Measurements from ENCODE around the gene AKT3.

AKT3 gene

DNA sequence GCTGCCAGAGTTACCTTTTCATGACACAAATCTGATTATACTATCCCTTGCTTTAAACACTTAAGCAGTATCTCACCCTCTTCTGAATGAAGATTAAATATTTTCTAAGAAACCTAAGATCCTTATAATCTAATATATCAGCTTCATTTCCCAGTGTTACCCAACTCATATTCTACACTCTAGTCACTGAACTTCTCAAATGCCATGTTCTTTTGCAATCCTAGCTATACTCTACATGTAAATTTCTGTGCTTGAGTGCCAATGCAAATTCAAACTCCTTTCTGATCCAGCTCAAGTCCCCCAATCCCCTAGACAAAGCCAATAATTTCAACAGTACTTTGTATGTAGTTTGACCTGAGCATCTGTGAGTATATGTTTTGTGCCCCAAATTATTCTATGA, 300.3 kb downstream of the AKT3 start:
- no peak for ATAC-seq

DNA sequence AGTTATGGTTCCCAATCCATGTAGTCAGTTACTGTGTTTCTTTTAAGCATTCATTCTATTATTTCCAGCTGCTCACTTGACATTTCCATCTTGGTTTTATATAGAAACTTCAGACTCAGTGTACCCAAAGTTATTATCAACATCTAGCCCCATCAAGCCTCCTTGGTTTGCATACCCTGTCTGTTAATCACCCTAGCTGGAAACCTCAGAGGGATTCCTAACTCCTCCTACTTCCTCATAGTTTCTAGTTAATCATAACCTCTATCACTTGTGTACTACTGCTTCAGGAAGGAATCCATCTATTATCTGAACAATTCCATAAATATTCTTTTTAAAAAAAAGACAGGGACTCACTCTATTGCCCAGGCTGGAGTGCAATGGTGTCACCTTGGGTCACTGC, 300.9 kb downstream of the AKT3 start:
- ATAC-seq, result no peak

DNA sequence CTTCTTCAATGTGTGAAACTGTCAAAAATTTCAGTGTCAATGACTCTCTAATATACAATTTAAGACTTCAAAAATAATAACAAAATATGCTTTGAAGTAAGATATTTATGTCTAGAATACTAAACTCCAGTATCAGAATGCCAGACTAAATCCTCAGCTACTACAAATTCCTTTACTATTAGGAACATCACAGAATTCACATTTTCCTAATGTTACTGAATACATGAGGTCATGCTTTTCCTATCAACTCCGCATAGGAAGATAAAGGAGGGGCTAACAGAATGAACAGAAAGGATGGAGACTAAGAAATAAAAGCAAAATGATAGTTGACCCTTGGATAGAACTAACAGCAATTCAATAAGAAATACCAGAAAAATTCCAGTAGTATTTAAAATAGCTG, 301.5 kb downstream of the AKT3 start:
- ATAC-seq, result no peak

DNA sequence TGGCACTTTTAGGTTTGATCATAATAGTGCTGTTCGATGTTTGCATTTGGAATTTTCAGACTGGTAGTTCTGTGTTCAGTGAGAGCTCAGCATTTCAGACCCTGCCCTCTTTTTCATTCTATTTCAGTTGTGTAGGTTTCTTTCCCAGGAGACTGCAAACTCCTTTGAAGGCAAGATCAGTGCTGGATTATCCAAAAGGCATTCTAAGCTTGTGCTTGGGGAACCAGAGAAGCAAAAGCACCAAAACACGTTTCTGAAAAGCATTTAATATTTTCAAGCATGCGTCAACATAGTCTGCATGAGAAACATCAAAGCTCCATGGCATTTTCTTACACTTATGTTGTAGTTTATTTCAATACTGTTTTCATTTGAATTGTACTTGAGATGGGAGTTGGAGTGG, 302.2 kb downstream of the AKT3 start:
- no peak for ATAC-seq

DNA sequence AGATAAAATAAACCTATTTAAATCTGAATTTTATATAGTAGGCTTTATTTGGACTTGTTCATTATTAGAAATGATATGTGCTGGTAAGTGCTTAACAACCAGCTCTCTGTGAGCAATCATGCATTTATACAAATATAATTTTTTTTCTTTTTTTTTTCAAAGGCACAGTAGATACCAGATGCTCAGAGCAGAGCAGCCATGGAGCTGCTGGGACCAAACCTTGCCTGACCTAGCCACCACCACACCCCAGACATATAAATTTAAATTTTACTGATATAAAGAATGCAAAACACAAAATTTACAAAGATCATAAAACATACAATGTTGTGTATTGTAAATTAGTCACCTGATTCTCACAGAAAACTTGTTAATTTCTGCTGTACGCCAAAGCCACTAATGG, 303.6 kb downstream of the AKT3 start:
- ATAC-seq, result no peak

DNA sequence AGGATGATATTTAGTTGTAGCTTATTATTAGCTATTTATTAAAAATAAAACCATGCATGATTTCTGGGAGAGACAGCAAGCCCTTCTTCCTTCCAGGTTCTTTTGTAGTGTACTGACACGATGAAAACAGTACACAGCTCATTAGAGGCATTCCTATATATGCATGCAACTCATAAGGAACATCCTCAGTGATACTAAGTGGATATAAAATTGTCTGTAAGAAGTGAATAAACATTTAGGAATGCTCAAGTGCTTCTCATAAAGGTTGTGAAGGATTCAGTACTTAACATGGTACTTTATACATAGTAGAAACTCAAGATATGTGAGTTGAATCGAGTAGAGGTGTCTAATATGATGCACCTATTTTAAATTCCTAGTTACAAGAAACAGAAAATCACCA, 306.5 kb downstream of the AKT3 start:
- no peak for ATAC-seq

DNA sequence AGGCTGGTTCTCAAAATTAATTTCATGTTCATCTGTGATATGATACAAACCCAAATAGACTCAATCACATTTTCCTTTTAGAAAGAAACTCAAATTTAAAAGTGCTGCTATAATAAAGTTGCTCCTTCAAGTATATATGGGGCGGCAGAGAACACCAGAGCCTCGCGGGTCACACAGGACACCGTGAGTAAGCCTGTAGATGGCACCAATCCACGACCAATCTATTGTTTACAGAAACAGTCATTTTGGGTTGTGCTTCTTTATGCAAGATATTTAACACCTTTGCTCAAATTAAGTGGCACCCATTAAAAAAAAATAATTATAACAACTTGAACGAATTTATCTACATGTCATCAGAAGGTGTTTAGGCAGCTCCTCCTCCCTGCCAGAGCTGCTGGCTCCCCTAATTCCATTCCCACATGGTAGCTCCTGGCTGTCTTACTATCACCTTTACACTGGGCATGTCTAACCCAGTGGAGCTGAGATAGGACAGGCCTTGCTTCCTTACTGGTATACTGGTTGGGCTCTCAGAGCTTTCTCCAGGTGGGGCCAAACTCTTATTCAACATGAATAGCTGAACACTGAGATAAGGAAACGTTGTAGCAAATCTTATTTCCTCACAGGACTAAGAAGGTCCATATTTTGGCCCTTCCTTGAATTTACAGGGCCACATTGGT, 307.2 kb downstream of the AKT3 start:
- ATAC-seq, result no peak

DNA sequence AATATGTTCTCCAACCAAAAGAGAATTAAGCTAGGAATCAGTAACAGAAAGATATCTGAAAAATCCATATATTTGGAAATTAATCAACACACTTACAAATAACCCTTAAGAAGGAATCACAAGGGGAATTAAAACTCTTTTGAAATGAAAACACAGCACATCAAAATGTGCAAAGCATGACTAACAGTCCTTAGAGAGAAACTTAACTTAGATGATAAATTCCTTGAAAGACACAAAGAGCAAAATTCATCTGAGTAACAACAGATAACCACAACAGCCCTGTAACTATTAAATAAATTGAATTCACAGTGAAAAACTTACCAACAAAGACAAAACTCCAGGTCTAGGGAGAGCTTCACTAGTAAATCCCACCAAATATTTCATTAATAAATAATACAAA, 310.4 kb downstream of the AKT3 start:
- ATAC-seq, result no peak

DNA sequence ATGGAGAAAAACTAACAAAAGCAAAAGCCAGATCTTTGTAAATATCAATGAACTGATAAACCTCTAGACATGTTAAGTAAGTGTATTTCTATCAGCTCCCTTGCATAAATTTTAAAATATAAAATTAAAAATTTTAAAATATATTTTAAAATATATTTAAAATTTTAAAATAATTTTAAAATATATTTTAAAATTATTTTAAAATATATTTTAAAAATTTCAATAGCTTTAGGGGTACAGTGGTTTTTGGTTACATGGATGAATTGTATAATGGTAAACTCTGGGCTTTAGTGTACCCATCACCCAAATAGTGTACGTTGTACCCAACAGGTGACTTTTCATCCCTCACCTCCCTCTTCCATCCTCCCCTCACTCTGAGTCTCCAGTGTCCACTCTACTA, 315.0 kb downstream of the AKT3 start:
- no peak for ATAC-seq

DNA sequence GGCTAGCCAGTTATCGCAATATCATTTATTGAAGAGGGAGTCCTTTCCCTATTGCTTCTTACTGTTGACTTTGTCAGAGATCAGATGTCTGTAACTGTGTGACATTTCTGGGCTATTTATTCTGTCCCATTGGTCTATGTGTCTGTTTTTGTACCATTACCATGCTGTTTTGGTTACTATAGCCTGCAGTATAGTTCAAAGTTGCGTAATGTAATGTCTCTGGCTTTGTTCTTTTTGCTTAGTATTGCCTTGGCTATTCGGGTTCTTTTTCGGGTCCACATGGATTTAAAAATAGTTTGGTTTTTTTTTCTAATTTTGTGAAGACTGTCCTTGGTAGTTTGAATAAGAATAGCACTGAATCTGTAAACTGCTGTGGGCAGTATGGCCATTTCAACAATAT, 320.5 kb downstream of the AKT3 start:
- ATAC-seq, result no peak

DNA sequence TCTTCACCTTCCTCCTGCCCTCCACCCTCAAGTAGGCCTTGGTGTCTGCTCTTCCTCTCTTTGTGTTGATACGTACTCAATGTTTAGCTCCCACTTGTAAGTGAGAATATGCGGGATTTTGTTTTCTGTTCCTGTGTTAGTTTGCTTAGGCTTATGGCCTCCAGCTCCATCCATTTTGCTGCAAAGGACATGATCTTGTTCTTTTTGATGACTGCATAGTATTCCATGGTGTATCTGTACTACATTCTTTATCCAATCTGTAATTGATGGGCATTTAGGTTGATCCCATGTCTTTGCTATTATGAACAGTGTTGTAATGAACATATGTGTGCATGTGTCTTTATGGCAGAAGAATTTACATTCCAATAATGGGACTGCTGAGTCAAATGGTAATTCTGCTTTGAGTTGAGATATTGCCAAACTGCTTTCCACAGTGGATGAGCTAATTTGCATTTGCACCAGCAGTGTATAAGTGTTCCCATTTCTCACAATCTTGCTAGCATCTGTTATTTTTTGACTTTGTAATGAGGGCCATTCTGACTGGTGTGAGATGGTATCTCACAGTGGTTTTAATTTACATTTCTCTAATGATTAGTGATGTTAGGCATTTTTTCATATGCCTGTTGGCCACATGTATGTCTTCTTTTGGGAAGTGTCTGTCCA, 321.5 kb downstream of the AKT3 start:
- ATAC-seq, result no peak

DNA sequence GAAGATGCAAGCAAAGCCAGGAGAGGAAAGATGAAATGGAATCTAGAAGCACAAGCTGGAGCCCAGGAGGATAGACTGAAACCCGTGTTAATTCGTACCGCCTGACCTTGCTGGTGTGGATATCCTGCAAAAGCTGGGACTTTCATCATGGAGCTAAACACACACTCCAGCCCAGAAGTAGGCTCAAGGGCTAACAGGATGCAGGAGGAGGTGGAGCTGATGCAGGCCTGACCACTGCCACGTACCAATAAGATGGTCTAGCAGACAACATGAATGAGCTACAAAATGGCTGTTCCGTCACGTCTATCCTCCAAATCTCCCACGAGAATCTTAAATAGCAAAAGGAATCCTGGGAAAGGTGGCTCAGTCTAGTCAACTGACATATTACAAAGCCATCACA, 323.9 kb downstream of the AKT3 start:
- no peak for ATAC-seq

DNA sequence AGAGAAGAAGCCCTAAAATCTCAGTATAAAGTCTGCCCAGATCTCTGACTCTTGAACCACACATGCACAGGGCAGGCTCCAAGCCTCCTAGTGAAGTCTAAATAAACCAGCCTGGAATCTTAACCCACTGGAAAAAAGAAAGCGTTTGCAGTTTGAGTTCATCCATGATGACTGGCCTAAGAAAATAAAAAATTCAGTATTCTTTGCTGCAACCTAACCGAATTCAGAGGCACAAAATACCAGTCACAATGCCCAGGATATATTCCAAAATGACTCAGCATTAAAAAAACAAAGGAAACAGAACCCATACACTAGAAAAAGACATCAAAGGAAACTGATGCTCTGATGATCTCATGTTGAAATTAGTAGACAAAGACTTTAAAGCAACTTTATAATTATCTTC, 325.0 kb downstream of the AKT3 start:
- no peak for ATAC-seq

DNA sequence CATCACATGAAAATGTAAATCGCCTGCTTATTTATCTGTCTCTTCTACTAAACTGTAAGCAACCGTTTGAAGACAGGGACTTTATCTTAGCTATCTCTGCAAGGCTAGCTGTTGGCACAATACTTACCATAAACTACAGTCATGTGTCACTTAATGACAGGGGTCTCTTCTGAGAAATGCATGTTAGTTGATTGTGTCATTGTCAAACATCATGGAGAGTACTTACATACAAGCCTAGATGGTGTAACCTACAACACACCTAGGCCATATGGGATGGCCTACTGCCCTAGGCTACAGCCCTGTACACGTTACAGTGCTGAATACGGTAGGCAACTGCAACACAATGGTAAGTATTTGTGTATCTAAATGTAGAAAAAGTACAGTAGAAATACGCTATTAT, 326.3 kb downstream of the AKT3 start:
- no peak for ATAC-seq

DNA sequence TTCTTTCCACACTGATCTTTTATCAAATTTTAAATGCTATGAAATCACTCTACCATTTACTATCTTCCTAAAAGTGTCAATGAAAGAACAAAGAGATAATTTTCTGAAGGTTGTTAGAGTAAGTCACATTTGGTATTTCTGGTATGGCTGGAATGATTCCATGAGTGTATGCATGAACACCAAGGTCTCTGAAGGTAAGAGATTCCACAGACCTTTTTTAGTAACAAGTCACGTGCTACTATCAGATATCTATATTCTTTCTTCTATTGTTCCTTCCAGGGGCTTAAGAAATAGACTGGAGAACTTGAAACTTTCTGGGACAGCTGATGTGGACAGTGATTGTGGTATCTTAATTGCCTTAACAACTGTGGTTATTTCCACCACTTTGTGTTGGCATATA, 329.2 kb downstream of the AKT3 start:
- ATAC-seq, result no peak

DNA sequence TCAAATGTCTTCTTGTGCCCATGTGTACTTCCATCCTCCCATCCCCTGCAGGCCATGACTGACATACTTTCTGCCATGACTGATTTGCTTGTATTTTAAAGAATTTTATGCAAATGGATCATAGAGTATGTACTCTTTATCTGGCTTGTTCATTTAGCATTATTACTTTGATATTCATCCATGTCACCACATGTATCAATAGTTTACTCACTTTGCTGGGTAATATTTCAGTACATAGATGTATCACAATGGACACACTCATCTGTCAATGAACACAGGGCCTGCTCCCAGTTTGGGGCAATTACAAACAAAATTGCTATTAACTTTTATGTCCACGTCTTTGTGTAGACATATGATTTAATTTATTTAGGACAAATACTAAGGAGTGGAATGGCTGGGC, 335.1 kb downstream of the AKT3 start:
- peak in 1 of 2 donors; percentile 24 for ATAC-seq

DNA sequence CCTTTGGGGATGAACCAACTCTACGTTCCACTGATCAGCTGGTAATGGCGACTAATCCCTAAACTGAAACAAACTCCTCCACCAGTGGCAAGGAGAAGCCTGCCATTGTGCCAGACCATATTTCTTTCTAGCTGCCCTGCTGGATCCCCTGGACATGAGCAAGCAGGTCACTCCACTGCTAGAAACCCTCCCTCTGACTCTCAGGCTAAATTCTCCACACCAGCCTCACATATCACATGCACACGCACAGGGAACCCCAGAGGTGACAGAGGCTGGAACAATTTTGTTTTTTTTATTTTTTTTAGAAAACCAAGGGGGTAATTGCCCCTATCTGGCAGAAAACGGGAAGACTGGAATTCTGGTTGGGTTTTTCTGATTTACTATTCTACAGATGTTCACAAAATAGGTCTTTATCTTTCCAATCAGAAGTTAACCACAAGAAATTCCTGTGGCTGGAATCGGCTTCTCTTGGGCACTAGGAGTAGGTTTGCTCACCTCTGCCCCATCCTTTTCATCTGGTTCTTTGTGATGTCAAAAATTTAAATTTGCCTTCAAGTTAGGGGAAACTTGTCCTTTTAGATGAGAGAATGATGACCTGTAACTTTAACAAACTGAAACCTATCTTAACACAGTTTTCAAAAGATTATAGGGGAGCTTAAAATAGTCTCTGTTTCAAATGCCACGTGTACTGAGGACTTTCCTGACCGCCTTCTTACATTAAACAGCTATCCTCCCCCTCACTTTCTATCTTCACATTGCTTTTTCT, 336.1 kb downstream of the AKT3 start:
- ATAC-seq, result no peak

DNA sequence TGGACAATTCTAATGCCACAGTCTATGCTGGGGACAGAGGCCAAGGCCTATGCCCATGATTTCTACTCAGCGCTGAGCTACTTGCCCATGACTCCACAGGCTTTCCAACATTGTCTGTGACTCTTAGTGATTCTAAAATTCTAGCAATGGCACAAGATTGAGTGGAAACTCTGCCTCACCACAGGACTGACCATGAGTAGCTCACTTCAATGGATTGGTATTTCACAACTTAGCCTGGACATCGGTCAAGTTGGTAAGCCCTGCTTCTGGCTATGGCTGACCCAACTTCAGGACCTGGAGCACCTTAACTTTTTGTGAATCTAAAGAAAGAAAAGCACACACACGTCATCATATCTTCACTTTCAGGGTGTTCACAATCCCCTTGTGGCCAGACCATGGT, 339.1 kb downstream of the AKT3 start:
- ATAC-seq, result no peak

DNA sequence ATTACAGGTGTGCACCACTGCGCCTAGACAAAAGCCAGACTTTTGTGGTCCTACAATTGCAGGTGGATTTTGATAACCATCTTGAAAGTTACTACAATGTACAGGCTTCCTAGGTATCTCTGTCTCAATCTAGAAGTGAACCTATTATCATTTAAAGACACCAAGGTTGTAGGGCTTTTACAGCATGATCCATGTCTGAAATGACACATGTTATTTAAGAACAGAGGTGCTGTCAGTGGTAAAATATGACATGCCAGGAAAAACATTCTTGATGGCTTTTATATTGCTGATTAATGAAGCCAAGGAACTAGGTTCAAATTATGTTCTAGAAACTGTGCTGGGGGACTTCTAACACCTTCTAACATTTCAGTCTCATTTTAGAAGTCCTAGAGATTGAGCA, 341.1 kb downstream of the AKT3 start:
- no peak for ATAC-seq

DNA sequence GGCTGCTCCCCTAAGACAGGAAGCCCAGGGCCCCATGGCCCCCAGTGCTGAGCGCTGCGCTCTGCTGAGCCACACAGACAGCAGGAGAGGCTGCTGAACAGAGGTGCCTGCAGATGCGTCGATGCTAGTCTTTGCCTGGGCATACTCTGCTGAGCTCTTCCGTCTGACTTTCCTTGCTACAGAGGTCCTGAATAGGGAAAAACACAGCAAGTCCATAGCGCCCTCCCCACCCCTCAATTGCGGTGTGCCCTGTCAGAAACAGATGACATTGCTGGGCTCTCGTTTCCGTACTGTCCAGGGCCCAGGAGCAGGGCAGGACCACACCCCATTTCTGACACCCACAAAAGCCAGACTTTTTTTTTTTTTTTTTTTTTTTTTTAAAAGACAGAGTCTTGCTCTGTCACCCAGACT, 341.7 kb downstream of the AKT3 start:
- peak in 1 of 2 donors; percentile 38 for ATAC-seq

DNA sequence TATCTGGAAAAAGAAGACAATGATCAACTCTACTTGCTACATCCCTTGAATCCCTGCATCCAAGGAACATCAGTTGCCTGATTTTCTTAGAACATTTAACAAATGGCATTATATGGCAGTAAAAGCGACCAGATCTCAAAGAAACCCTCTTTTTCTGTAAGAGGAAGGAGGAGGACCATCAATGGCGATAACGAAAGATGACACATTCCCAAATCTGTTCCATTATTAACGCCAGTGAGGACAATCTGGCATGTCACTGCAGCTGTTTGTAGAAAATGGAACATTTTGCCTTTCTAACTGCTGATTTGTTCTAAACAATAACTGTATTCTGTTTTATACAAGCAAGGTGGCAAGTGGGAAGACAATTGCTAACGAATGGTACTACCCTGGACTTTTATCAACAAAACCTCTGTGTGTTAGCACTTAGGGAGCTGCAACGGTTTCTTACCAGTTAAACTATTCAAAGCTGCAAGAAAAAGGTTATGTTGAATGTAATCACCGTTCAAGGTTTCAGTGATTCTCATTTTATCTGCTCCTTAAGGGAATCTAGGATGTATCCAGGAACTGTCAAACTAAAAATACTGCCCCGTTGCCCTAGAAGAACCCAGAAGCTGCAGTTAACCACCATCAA, 342.3 kb downstream of the AKT3 start:
- ATAC-seq, result no peak

DNA sequence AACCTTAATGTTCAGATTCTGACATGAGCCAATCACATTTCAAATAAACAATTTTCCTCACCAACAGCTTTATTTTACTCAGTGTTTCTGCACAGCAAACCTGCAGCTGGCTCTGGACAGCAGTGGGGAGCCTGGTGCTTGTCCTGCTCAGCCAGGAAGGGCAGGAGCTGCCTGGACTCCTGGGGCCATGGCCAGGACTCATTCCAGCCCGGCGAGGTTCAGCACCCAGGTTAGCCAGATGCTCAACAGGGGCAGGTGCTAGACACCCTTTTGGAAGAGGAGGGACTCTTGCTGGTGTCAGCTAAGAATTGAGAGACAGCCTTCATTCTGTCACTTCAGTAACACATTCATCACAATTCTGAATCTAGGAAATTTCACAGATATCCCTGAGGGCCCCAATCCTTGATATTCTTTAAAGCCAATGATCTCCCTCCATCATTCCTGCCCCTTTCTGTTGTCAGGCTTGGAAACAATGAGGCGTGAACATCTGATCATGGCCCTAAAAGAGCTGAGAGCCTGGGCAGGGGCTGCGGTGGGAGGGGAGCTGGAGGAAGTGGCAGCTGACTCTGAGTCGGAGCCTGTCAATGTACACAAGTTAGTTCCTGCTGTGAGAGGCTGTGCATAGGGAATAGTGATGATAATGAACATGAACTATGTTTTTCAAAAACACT, 342.9 kb downstream of the AKT3 start:
- ATAC-seq, result no peak

Data from activated CD4-positive, CD25-positive, alpha-beta regulatory T cell treated with anti-CD3 and anti-CD28 coated beads, Interleukin-2, amount 50 U/mL, for 24 hours (primary cell).